RCC 7860 (cell line): ENCODE measurements around the gene KLHL3.
A peak's percentile ranks its signal among the peaks of the same experiment; 100 is the strongest.

ENCODE experiments used
- DNase-seq: peaks from one replicate; pipeline ENCODE4 v3.0.0-alpha.2; 2015; ENCODE audit warnings: low spot score
- FAIRE-seq: peaks from 2 replicates; lab custom pipeline; 2012; peaks lifted over from hg19 to GRCh38; lab: Jason Lieb, UNC

KLHL3 gene

GRCh38 chr5:137636830-137637714 is 98.8 kb downstream of the KLHL3 start:
- FAIRE-seq: no peak
- no peak for DNase-seq

- no peak for FAIRE-seq
Observed at GRCh38 chr5:137636099-137636498, 99.8 kb downstream of the KLHL3 start.

GRCh38 chr5:137635521-137635921 is 100.4 kb downstream of the KLHL3 start:
- DNase-seq (no peak), FAIRE-seq (no peak)

More at GRCh38 chr5:137636099-137636498, 99.8 kb downstream of the KLHL3 start:
- no peak for DNase-seq

- DNase-seq (no peak), FAIRE-seq (no peak)
Observed at GRCh38 chr5:137633896-137634295, 102.0 kb downstream of the KLHL3 start.

GRCh38 chr5:137632716-137633115 is 103.2 kb downstream of the KLHL3 start:
- no peak for DNase-seq
- FAIRE-seq: no peak

GRCh38 chr5:137631453-137631852 is 104.4 kb downstream of the KLHL3 start:
- DNase-seq (no peak), FAIRE-seq (no peak)

GRCh38 chr5:137630972-137631370 is 104.9 kb downstream of the KLHL3 start:
- DNase-seq (no peak), FAIRE-seq (no peak)

- no peak for DNase-seq
- FAIRE-seq: no peak
Observed at GRCh38 chr5:137630216-137630971, 105.5 kb downstream of the KLHL3 start.

- peak; percentile 28 for DNase-seq
Observed at GRCh38 chr5:137629646-137630045, 106.2 kb downstream of the KLHL3 start.

GRCh38 chr5:137627706-137628105 is 108.2 kb downstream of the KLHL3 start:
- no peak for FAIRE-seq
- DNase-seq: no peak

More at GRCh38 chr5:137629646-137630045, 106.2 kb downstream of the KLHL3 start:
- FAIRE-seq: peak; percentile 34

- DNase-seq (no peak), FAIRE-seq (no peak)
Observed at GRCh38 chr5:137627293-137627692, 108.6 kb downstream of the KLHL3 start.

- FAIRE-seq: no peak
Observed at GRCh38 chr5:137624786-137625349, 111.0 kb downstream of the KLHL3 start.

GRCh38 chr5:137622850-137623249 is 113.0 kb downstream of the KLHL3 start:
- DNase-seq: no peak
- no peak for FAIRE-seq

More at GRCh38 chr5:137624786-137625349, 111.0 kb downstream of the KLHL3 start:
- no peak for DNase-seq

GRCh38 chr5:137621861-137622823 is 113.7 kb downstream of the KLHL3 start:
- DNase-seq: no peak
- no peak for FAIRE-seq

GRCh38 chr5:137621306-137621705 is 114.6 kb downstream of the KLHL3 start:
- no peak for FAIRE-seq
- no peak for DNase-seq

- DNase-seq: peak; percentile 24
- no peak for FAIRE-seq
Observed at GRCh38 chr5:137619191-137619870, 116.6 kb downstream of the KLHL3 start.

- FAIRE-seq (no peak), DNase-seq (no peak)
Observed at GRCh38 chr5:137618476-137618875, 117.4 kb downstream of the KLHL3 start.

- FAIRE-seq (no peak), DNase-seq (no peak)
Observed at GRCh38 chr5:137617528-137618205, 118.2 kb downstream of the KLHL3 start.

- DNase-seq: no peak
- FAIRE-seq: no peak
Observed at GRCh38 chr5:137616046-137616445, 119.8 kb downstream of the KLHL3 start.
